Activated B cell treated with CpG ODN at 0.5 μM for 24 hours (primary cell): ENCODE results near the gene ARHGEF11. TPM values are rescaled to one million over a fixed set of nuclear protein-coding genes. Genes with fewer than 3 reads are reported as not detected.

Experiments used
- ATAC-seq: fragments of 200-7000 bp; cut with Tn5 transposase; one replicate; pipeline ENCODE4 v1.10.0; 2021; ENCODE audit warnings: low read depth, mild to moderate bottlenecking, moderate library complexity
- CTCF ChIA-PET: fragments of 350-600 bp; sonication (Branson Sonifier 250); formaldehyde crosslinking; loops from one replicate; lab custom pipeline; 2021; ENCODE audit warnings: antibody characterized with exemption; lab: Charles Lee
- POLR2A ChIA-PET: fragments of 350-600 bp; sonication (Branson Sonifier 250); formaldehyde crosslinking; loops from one replicate; lab custom pipeline; 2021; ENCODE audit warnings: antibody characterized with exemption; lab: Charles Lee
- DNase-seq: peaks from one replicate; pipeline ENCODE4 v3.0.0; 2022
- H3K27ac Mint-ChIP-seq: one replicate; pipeline ENCODE4 v1.8.0; 2020; ENCODE audit warnings: mixed read lengths
- H3K27me3 Mint-ChIP-seq: one replicate; pipeline ENCODE4 v1.8.0; 2021; ENCODE audit warnings: mixed read lengths
- H3K36me3 Mint-ChIP-seq: one replicate; pipeline ENCODE4 v1.8.0; 2021; ENCODE audit warnings: low read depth, mixed read lengths
- H3K4me1 Mint-ChIP-seq: one replicate; pipeline ENCODE4 v1.8.0; 2021; ENCODE audit warnings: mixed read lengths
- H3K4me3 Mint-ChIP-seq: one replicate; pipeline ENCODE4 v1.8.0; 2020; ENCODE audit warnings: mild to moderate bottlenecking, mixed read lengths
- H3K9me3 Mint-ChIP-seq: one replicate; pipeline ENCODE4 v1.8.0; 2020; ENCODE audit warnings: mixed read lengths
- intact Hi-C: fragments of 100-400 bp; cut with micrococcal nuclease; formaldehyde crosslinking; loops from one replicate; pipeline ENCODE4 v1.15.1; 2024
- total RNA-seq: library from RNA; stranded (reverse); gene quantifications from 2 replicates; pipeline ENCODE4 v1.2.3, GENCODE V29; 2022
- TF ChIP-seq, protein P1 (sequence below): fragments of 200-600 bp; IDR thresholded peaks from one replicate; pipeline ENCODE4 v1.8.0; 2022; ENCODE audit warnings: antibody characterized with exemption, mild to moderate bottlenecking

The ARHGEF11 gene
- total RNA-seq, 1 donor from 2014 or later, result 0.95 TPM

DNA sequence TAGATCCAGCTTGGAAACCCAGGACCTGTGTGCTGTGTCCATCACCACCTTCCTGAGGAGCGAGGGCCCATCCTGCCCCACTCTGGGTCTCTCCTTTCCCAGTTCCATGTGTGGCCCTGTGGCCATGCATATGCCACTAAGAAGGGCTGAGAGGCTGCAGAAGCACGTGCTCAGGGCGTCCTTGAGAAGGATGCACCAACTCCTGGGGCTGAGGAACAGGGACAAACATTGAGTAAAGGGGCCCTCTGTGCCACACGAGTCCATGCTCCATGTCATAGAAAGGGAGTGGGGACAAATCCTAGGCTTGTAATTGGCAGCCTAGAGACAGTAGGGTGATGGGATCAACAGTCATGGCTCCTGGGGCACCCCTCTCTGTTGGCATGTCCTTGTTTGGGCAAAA, 45.6 kb upstream of the ARHGEF11 start:
- CTCF ChIA-PET, result interaction anchor here (0.8 to 6.9 kb wide), 12 partner anchors 8 to 86 kb away, joined by 3 to 388 read pairs (median 6); partner anchors contain the start of genes ETV3 and ETV3L
- ATAC-seq, result no peak

DNA sequence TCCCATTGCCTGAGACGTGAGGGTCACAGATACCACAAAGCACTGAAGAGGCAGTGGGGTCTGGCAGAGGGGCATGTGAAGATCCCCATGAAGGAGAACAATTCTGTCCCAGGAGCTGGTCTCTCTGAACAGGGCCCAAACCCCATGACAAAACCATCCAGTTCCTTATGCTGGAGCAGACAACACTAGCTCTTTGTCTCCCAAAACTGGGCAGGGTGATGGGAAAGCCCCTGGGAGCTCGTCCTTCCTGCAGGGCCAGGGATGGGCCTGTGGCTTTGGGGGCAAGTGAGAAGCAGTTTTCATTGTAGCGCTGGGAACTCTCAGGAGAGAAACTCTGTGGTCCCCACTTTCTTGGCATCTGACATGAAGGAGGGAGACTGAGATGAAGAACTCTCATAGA, 45.2 kb upstream of the ARHGEF11 start:
- TF ChIP-seq, protein P1, sequence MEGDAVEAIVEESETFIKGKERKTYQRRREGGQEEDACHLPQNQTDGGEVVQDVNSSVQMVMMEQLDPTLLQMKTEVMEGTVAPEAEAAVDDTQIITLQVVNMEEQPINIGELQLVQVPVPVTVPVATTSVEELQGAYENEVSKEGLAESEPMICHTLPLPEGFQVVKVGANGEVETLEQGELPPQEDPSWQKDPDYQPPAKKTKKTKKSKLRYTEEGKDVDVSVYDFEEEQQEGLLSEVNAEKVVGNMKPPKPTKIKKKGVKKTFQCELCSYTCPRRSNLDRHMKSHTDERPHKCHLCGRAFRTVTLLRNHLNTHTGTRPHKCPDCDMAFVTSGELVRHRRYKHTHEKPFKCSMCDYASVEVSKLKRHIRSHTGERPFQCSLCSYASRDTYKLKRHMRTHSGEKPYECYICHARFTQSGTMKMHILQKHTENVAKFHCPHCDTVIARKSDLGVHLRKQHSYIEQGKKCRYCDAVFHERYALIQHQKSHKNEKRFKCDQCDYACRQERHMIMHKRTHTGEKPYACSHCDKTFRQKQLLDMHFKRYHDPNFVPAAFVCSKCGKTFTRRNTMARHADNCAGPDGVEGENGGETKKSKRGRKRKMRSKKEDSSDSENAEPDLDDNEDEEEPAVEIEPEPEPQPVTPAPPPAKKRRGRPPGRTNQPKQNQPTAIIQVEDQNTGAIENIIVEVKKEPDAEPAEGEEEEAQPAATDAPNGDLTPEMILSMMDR, result no peak
- DNase-seq, result no peak
- Mint-ChIP-seq H3K4me3 (no peak overlapping the region), H3K36me3 (no peaks in the 10 kb centered on the region), H3K9me3 (no peaks in the 10 kb centered on the region), H3K27ac (no peak overlapping the region), H3K4me1 (no peaks in the 10 kb centered on the region), H3K27me3 (peaks cover 11% of the 10 kb centered on the region)
- no peak for ATAC-seq
- intact Hi-C loops, result loop anchor here (1.0 to 2.0 kb wide), 2 partner anchors 66 to 406 kb away; no protein-coding TSS in a partner anchor
- ChIA-PET POLR2A (interaction anchor here (1.0 kb wide), 1 partner anchor 66 kb away, joined by 10 read pairs; no protein-coding TSS in a partner anchor), CTCF (interaction anchor here (0.8 to 6.9 kb wide), 18 partner anchors 9 to 401 kb away, joined by 3 to 388 read pairs (median 6); partner anchors contain the start of genes ETV3 and ETV3L)

More for the DNA sequence above, 45.6 kb upstream of the ARHGEF11 start:
- no peak overlapping the region for H3K27ac Mint-ChIP-seq
- DNase-seq, result no peak
- no peaks in the 10 kb centered on the region for H3K4me1 Mint-ChIP-seq
- H3K9me3 Mint-ChIP-seq, result no peaks in the 10 kb centered on the region
- POLR2A ChIA-PET, result interaction anchor here (0.6 kb wide), 1 partner anchor 371 kb away, joined by 4 read pairs; no protein-coding TSS in a partner anchor
- H3K27me3 Mint-ChIP-seq, result peaks cover 11% of the 10 kb centered on the region
- intact Hi-C loops, result loop anchor here (2.0 kb wide), 1 partner anchor 406 kb away; no protein-coding TSS in a partner anchor
- no peak overlapping the region for H3K4me3 Mint-ChIP-seq
- TF ChIP-seq, protein P1, result no peak
- no peaks in the 10 kb centered on the region for H3K36me3 Mint-ChIP-seq

DNA sequence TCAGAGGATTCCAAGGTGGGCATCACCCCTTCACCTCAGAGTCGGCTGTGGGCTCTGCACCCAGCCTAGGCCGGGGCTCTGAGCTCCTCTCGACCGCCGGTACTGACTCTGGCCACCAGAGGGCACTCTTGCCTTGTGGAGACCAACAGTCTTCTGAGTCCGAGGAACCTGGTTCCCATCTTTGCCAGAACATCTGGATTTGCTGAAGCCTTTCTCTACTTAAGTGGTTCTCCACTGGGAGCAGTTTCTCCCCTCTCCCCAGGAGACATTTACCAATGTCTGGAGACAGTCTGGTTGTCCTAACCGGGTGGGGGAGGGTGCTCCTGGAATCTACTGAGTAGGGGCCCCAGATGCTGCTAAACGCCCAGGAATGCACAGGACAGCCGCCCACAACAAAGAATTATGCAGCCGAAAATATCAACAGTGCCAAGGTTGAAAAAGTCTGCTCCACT, 44.7 kb upstream of the ARHGEF11 start:
- TF ChIP-seq, protein P1, result peak; percentile 53
- peak; percentile 75 for DNase-seq
- H3K27me3 Mint-ChIP-seq, result peaks cover 11% of the 10 kb centered on the region
- intact Hi-C loops, result loop anchor here (1.0 to 2.0 kb wide), 2 partner anchors 66 to 407 kb away; no protein-coding TSS in a partner anchor
- ChIA-PET CTCF (interaction anchor here (0.6 to 6.9 kb wide), 26 partner anchors 8 to 1838 kb away, joined by 3 to 388 read pairs (median 4); partner anchors contain the start of genes ETV3 and ETV3L), POLR2A (interaction anchor here (0.6 to 1.0 kb wide), 2 partner anchors 66 to 202 kb away, joined by 4 to 10 read pairs; no protein-coding TSS in a partner anchor)
- no peak overlapping the region for H3K4me3 Mint-ChIP-seq
- H3K4me1 Mint-ChIP-seq, result no peaks in the 10 kb centered on the region
- H3K9me3 Mint-ChIP-seq, result no peaks in the 10 kb centered on the region
- H3K36me3 Mint-ChIP-seq, result no peaks in the 10 kb centered on the region
- H3K27ac Mint-ChIP-seq, result no peak overlapping the region
- ATAC-seq, result peak; percentile 91

DNA sequence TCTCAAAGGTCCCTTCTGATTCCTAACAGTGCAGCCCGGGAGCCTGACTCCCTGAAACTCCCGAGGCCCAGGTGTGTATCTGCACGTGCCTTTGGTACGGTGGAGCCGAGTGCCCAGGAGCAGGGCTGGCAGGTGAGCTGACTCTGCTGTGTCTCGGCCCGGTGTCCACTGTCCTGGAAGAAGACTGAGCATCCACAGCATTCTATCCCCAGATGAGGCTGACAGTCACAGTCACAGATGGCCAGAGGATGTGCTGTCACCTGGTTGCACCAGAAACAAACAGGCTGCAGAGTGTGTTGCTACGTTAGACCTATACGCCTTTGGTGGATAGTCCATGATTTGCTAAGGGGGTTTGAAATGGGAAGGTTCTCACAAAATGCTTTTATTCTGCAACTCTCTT, 44.2 kb upstream of the ARHGEF11 start:
- no peak for ATAC-seq
- ChIA-PET CTCF (interaction anchor here (0.6 to 6.9 kb wide), 24 partner anchors 8 to 1839 kb away, joined by 3 to 388 read pairs (median 5); partner anchors contain the start of gene ETV3), POLR2A (interaction anchor here (0.6 to 1.0 kb wide), 2 partner anchors 67 to 202 kb away, joined by 4 to 10 read pairs; no protein-coding TSS in a partner anchor)
- Mint-ChIP-seq H3K4me1 (no peaks in the 10 kb centered on the region), H3K27me3 (peaks cover 11% of the 10 kb centered on the region), H3K36me3 (no peaks in the 10 kb centered on the region), H3K4me3 (no peak overlapping the region), H3K9me3 (no peaks in the 10 kb centered on the region), H3K27ac (no peak overlapping the region)
- TF ChIP-seq, protein P1, result no peak
- no peak for DNase-seq
- intact Hi-C loops, result loop anchor here (1.0 to 2.0 kb wide), 2 partner anchors 67 to 407 kb away; no protein-coding TSS in a partner anchor

DNA sequence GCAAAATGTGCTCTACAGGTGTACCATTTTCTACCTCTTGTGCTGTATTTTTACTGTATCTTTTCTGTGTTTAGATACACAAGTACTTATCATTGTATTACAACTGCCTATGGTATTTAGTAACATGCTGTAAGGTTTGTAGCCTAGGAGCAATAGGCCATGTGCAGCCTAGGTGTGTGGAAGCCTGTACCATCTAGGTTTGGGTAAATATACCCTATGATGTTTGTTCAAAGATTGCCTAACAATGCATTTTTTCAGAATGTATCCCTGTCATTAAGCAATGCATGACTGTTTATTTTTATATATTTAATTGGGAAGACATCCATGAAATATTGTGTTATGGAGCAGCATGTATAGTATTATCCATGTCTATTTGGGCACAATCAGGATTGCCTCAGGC, 43.1 kb upstream of the ARHGEF11 start:
- POLR2A ChIA-PET, result no interaction called here
- TF ChIP-seq, protein P1, result no peak

More for the DNA sequence above, 43.1 kb upstream of the ARHGEF11 start:
- Mint-ChIP-seq H3K4me3 (no peak overlapping the region), H3K9me3 (no peaks in the 10 kb centered on the region), H3K27me3 (peaks cover 11% of the 10 kb centered on the region), H3K36me3 (no peaks in the 10 kb centered on the region), H3K4me1 (no peaks in the 10 kb centered on the region), H3K27ac (no peak overlapping the region)
- CTCF ChIA-PET, result interaction anchor here (1.6 to 6.9 kb wide), 2 partner anchors 66 to 72 kb away, joined by 5 to 388 read pairs; no protein-coding TSS in a partner anchor
- ATAC-seq (no peak), DNase-seq (no peak)
- intact Hi-C loops, result no loop called here
